ENCODE data around the gene CCDC87.
A peak's percentile ranks its signal among the peaks of the same experiment; 100 is the strongest.

The CCDC87 gene, protein sequence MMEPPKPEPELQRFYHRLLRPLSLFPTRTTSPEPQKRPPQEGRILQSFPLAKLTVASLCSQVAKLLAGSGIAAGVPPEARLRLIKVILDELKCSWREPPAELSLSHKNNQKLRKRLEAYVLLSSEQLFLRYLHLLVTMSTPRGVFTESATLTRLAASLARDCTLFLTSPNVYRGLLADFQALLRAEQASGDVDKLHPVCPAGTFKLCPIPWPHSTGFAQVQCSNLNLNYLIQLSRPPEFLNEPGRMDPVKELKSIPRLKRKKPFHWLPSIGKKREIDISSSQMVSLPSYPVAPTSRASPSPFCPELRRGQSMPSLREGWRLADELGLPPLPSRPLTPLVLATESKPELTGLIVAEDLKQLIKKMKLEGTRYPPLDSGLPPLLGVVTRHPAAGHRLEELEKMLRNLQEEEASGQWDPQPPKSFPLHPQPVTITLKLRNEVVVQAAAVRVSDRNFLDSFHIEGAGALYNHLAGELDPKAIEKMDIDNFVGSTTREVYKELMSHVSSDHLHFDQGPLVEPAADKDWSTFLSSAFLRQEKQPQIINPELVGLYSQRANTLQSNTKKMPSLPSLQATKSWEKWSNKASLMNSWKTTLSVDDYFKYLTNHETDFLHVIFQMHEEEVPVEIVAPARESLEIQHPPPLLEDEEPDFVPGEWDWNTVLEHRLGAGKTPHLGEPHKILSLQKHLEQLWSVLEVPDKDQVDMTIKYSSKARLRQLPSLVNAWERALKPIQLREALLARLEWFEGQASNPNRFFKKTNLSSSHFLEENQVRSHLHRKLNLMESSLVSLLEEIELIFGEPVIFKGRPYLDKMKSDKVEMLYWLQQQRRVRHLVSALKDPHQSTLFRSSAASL

DNA sequence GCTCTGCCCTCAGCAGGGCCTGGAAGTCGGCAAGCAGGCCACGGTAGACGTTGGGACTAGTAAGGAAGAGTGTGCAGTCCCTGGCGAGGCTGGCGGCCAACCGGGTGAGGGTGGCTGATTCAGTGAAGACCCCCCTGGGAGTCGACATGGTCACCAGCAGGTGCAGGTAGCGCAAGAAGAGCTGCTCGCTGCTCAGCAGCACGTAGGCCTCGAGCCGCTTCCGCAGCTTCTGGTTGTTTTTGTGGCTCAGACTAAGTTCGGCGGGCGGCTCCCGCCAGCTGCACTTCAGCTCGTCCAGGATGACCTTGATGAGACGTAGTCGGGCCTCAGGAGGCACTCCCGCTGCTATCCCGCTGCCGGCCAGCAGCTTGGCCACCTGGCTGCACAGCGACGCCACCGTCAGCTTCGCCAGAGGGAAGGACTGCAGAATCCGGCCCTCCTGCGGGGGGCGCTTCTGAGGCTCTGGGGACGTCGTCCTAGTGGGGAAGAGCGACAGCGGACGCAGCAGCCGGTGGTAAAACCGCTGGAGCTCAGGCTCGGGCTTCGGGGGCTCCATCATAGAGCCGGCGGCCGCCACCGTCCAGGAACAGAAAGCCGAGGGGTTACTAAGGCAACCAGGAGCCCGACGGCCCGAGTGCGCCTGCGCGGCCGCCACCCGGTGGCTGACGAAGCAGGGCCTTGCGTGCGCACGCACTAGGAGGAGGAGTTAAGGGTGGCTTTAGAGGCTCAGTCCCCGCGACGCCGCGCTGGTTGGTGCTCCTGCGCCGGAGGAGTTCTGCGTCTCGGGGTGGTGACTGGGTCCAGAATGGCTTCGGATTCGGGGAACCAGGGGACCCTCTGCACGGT lies at the start of gene CCDC87, which contains the start of gene CCS:
TSS of gene CCDC87 (minus strand) at position 607 of the 846 bp plus-strand sequence. CDS start at position 559, 48 bp downstream.
TSS of gene CCS (plus strand) at position 729 of the 846 bp plus-strand sequence. CDS start at position 806, 77 bp downstream.
- TF ChIP-seq ZFX (IDR thresholded peaks at IDR 0.05; ENCODE audit: borderline replicate concordance) = no peak
- TF ChIP-seq, protein P1, sequence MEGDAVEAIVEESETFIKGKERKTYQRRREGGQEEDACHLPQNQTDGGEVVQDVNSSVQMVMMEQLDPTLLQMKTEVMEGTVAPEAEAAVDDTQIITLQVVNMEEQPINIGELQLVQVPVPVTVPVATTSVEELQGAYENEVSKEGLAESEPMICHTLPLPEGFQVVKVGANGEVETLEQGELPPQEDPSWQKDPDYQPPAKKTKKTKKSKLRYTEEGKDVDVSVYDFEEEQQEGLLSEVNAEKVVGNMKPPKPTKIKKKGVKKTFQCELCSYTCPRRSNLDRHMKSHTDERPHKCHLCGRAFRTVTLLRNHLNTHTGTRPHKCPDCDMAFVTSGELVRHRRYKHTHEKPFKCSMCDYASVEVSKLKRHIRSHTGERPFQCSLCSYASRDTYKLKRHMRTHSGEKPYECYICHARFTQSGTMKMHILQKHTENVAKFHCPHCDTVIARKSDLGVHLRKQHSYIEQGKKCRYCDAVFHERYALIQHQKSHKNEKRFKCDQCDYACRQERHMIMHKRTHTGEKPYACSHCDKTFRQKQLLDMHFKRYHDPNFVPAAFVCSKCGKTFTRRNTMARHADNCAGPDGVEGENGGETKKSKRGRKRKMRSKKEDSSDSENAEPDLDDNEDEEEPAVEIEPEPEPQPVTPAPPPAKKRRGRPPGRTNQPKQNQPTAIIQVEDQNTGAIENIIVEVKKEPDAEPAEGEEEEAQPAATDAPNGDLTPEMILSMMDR (IDR thresholded peaks at IDR 0.05) = peak; percentile 82

DNA sequence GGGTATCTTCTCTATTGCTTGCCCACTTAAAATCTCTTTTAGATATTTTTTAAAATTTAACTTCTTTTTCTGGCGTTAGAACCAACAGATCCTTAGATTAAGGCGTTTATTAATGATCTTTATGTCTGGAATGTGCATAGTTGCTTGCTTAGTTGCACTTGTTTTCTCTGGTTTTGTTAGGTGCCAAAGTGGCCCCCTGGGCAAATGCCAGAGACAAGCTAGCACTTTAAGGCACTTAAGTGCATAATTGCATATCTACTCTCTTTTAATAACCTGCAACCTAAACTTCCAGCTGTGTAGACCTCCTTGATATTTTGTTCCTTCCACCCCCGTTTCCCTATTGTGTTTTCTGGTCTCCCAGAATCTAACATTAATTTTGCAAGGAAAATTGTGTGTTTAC lies 49.0 kb upstream of the CCDC87 start:
- TF ChIP-seq, protein P1 (IDR thresholded peaks at IDR 0.05) = no peak
- no peak for TF ChIP-seq ZFX (IDR thresholded peaks at IDR 0.05; ENCODE audit: borderline replicate concordance)
- H3K27ac ChIP-seq = peak overlapping the region; percentile 34; the same call in 1 of the 2 replicates

More for the DNA sequence above, at the start of gene CCDC87, which contains the start of gene CCS:
- H3K27ac ChIP-seq = peak within 1 kb of the TSS; percentile 56

DNA sequence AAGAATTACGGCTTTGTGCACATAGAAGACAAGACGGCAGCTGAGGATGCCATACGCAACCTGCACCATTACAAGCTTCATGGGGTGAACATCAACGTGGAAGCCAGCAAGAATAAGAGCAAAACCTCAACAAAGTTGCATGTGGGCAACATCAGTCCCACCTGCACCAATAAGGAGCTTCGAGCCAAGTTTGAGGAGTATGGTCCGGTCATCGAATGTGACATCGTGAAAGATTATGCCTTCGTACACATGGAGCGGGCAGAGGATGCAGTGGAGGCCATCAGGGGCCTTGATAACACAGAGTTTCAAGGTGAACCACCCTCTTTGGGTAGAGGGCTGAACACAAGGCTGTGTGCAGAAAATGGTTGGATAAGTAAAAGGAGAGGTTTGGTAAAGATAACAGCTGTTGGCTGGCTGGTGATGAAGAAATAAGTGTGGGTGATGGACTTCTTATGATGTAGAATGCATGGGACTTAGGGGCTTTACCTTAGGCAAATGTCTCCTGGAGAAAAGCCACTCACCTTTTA lies 47.0 kb upstream of the CCDC87 start:
- H3K27ac ChIP-seq = peak overlapping the region; percentile 86

DNA sequence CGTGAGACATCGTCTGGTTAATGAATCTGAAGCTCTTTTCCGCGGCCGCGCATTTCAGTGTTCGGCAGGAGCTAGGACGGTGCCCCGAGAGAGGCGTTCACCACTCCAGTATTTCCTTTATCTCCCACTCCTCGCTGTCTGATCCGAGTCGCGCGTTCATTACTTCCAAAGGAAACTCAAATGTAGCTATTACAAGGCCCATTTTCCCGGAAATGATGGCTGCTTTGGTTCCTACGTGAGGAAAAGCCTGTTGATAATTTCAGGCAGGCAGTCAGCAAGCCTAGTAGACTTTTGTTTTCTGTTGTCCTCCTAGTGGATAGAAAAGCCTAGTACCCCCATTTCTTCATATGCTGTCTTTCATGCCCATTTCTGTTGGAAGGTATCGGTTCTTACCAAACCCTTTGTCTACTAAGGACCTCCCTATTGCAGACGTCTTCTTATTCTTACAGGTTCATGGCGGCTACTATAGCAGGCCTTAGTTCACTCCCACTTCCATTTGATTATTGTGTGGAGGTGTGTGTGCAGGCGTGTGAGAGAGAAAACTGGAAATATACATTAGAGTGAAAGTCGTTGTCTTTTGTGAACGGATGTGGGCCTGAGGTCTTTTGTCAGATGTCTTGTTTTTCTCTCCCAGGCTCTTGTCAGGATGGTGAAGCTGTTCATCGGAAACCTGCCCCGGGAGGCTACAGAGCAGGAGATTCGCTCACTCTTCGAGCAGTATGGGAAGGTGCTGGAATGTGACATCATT lies 46.4 kb upstream of the CCDC87 start:
- peak overlapping the region; percentile 86 for H3K27ac ChIP-seq
- TF ChIP-seq ZFX (IDR thresholded peaks at IDR 0.05; ENCODE audit: borderline replicate concordance) = no peak
- TF ChIP-seq, protein P1 (IDR thresholded peaks at IDR 0.05) = no peak

DNA sequence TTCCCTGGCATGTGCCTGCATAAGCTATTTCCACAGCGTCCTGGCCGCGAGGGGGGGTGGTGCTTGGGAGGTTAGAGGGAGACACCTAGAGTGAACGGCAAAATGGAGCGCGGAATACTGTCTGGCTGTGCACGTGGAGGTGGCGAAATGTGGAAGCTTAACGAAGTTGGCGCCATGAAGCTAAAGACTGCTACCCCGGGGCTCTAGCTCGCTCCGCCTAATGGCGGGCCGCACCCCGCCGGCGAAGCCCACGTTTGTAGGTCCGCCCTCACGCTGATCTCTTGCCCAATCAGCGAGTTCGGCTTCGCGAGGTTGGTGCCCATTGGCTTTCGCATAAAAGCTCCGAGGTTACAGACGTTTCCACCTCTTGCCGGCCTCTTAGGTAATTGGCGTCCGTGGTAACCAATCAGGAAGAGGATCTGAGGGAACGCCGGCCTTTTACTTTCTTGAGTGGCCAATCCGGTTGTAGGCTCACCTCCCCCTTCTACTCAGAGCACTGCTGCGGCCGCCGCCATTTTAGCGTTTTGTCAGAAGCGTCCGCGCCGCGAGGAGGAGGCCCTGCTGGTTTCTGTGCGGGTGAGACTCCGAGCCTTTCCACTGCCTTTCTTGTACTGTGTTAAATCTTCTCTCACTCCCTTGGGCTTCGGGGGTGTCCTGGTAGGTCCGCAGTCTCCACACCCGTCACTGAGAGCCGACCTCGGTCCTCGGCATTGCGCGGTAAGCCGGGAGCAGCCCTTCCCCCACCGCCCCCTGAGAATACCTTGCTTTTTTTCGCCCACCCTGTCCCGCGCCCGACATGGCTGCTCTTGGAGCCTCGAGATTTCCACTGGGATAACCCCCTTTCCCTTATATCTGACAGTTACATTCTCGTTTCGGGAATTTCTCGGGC lies 45.6 kb upstream of the CCDC87 start, which contains the start of gene RBM4:
TSS of gene RBM4 (plus strand) at position 527 of the 889 bp plus-strand sequence. CDS start 1,009 bp downstream, outside the sequence.
- TF ChIP-seq, protein P1 (IDR thresholded peaks at IDR 0.05) = peak; percentile 29; the same call in 1 of the 2 replicates
- no peak for TF ChIP-seq ZFX (IDR thresholded peaks at IDR 0.05; ENCODE audit: borderline replicate concordance)

DNA sequence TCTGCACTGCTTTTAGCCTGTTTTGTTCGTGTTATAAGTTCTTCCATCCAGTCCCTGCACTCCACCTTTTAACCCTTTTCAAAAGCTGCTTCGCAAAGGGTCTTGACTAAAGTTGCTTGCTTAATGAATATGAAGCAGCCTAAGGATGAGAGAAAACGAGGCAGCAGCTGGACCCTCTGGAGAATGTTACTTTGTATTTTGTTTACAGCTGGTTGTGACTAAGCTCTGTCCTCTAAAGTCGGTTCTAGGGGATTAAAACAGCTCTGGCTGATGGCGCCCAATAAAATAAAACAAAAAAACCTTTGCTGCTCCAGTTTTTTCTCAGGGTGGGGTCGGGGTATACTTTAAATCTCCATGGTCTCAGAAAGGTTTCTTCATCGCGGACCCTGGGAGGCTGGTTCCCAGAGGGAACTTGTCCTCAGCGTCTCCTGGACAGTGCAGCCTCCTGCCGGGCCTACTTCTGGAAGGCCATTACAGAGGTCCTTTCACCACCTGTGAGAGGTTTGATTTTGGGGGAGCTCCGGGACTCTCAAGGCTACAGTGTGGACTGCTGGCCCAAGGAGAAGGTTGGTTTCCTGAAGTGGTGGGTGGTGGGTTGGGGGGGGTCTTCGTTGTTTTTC lies 44.8 kb upstream of the CCDC87 start:
- TF ChIP-seq, protein P1 (IDR thresholded peaks at IDR 0.05) = no peak
- TF ChIP-seq ZFX (IDR thresholded peaks at IDR 0.05; ENCODE audit: borderline replicate concordance) = no peak

More for the DNA sequence above, 45.6 kb upstream of the CCDC87 start, which contains the start of gene RBM4:
- H3K27ac ChIP-seq = peak within 1 kb of the TSS; percentile 86

More for the DNA sequence above, 44.8 kb upstream of the CCDC87 start:
- H3K27ac ChIP-seq = peak overlapping the region; percentile 86
